ENCODE results near the gene LZTS3.
"Not testable (repeated sequence)": the region's sequence is repeated elsewhere in the genome, so short reads cannot be mapped to it uniquely, and the experiment has no call there.

LZTS3 gene

DNA sequence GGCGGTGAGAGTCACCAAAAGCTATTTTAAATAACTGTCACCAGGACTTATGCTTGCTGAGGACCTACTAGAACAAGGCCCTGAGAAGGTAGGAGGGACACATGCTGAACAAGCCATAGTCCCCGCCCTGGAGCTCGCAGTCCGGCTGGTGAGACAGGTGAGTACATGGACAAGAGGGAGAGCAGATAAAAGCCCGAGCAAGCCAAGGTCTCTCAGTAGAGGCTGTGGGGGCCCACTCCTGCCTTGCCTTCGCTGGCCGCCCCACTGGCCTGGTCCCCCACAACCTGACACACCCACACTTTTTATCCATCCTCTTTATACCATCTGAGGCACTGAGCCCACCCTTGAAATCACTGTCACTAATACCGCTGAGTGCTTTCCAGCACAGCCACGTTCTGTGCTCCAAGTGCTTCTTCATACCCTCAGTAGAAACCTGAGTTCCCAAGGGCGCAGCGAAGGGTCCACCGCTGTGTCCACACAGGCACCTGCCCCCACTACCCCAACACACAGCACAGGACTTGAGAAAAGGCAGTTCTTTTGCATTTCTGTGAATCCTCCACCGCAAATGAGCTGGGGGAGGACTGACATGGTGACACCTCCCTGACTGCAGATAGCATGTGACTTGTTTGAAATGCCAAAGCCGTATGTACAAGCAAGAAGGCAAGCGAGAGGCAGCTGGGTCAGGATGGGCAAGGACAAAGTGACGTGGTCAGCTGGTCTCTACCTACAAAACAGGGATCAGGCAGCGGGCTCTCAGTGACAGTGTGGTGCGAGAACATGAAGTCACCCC, 19.1 kb upstream of the LZTS3 start:
- DNase-seq (ENCODE audit: low read depth in 2 of 2), result no peak

DNA sequence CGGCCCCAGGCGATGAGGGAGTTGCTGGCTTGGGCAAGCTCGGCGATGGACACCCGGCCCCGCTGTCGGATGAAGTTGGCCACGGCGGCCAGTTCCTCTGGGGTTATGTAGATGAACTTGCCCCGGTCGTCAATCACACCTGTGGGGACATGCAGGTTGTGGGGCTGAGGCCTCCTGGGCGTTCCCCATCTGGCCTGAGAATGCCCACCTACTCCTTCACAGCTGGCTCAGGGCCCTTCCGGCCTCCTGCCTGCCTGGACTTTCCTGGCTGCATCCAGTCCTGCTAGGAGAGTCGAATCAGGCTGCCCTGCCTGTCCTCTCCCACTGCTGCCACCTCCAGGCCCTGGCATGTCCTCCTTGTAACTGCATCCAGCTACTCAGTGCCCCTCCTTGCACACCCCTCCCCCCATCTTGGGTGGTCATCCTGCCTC, 17.3 kb upstream of the LZTS3 start:
- no peak for DNase-seq (ENCODE audit: low read depth in 2 of 2)

DNA sequence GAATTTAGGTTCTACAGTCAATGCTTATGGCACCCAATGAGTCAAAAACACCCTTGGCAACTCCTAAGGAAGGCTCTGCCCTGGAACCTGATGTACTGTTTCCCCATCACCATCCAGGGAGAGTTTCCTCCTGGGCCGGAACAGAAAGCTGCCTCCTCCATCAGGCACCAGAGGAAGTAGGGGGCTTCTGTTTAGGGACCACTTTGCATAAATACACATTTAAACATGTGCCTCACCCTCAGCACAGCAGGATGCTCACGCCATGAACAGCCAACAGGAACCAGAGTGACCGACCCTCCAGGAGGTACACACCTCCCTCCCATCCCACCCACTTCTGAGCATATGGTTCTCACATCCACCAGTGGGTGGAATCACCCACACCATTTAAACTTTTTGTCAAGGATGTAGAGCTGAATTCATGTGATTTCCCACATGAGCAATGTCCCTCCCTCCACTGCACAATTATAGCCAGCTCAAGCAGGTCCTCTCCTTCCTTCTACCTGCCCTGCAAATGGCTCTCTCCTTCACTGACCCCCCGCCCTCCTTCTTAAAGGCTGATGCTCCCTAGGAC, 16.3 kb upstream of the LZTS3 start:
- DNase-seq (ENCODE audit: low read depth in 2 of 2), result no peak

DNA sequence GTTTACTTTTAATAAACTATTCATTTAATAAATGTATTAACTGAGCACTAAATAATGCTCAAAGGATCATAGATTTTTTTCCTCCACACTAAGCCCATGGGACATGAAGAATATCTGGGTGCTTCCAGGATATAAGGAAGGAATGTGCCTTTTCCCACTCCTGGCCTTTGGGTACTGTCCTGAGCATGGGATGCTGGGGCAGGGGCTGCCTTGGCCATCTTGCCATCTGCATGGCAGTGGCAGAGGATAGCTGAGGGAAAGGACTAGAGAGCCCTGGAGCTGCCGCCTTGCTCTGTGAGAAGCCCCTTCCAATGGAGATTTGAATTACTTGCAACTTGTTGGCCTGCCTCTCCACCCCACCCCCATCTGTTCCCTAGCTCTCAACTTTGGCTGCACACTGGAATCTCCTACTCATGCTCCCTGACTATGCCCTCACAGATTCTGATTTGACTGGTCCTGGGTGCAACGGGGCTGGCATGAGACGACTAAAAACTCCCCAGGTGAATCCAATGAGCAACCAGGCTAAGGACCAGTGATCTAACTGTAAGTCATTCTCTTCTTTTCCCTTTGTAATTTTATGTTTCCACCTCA, 15.6 kb upstream of the LZTS3 start:
- DNase-seq (ENCODE audit: low read depth in 2 of 2), result no peak

DNA sequence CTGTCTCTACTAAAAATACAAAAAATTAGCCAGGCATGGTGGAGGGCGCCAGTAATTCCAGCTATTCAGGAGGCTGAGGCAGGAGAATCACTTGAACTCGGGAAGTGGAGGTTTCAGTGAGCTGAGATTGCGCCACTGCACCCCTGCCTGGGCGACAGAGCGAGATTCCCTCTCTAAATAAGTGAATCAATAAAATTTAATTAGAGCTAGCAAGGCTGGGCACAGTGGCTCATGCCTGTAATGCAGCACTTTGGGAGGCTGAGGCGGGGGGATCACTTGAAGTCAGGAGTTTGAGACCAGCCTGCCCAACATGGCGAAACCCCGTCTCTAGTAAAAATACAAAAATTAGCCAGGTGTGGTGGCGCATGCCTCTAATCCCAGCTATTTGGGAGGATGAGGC, 14.5 kb upstream of the LZTS3 start:
- not testable (repeated sequence) for DNase-seq (ENCODE audit: low read depth in 2 of 2)

DNA sequence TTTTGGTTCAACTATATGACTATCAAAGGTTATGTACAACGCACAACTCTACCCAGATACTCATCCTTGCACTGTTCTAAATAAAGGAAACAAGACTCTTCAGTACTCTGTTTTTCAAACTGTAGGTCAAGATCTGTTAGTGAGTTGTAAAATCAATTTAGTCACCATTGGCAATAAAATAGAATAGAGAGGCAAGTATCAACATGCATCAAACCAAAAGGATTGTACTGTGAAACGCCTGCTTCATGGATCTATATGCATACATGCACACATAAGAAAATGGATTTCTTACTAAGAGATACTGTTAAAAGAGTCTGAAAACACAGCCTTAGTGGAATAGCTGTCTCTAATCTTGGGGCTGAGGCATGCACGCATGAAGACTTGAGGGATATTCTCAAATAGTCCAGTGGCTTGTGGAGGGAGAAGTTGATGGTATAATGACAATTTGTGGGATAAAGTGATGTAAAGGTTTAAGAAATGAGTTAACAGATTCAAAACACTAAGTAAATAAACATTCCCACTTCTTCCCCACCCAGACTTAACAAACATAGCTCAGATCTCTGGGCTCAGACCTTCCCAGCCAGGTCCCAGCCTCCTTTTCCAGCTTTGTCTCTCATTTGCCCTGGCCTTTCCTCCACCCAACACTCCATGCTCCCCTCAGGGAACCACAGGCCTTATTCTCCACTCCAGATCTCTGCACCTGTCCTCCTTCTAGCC, 10.7 kb upstream of the LZTS3 start:
- DNase-seq (ENCODE audit: low read depth in 2 of 2), result no peak

DNA sequence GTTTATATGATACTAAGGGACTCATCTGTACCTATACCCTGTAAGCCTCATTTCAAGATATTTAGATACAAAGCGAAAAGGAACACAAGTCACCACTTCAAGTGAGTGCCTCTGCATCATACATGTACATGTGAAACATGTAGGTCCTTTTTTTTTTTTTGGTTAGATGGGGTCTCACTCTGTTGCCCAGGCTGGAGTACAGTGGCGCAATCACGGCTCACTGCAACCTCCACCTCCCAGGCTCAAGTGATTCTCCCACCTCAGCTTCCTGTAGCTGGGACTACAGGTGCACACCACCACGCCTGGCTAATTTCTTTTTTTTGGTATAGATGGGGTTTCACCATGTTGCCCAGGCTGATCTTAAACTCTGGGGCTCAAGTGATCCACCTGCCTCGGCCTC, 9.1 kb upstream of the LZTS3 start:
- not testable (repeated sequence) for DNase-seq (ENCODE audit: low read depth in 2 of 2)

DNA sequence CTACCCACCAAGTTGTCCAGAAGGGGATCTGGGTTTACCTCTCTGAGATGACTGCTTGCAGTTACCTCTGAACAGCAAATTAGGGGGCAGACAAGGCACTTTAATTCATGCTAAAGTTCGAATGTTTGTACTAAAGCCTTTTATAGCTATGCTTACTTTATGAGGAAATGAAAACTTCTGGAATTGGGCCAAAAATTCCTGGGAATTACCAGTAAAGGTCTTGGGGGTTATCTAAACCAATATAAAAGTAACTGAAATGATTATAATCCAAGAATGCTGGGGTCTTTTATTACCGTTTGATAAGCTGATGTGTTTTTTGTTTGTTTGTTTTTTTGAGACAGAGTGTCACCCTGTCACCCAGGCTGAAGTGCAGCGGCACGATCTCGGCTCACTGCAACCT, 7.9 kb upstream of the LZTS3 start:
- DNase-seq (ENCODE audit: low read depth in 2 of 2), result no peak

DNA sequence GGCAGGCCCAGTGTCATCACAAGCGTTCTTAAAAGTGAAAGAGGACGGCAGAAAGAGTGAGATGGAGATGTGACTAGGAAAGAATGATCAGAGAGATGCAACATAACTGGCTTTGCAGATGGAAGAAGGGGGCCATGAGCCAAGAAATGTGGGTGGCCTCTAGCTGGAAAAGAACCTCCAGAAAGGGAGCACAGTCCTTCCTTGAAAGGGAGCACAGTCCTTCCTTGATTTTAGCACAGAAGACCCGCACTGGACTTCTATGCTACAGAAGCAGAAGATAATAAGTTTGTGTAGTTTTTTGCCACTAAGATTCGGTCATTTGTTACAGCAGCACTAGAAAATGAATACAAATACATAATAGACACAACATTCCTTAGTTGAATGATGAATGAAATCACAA, 7.0 kb upstream of the LZTS3 start:
- DNase-seq (ENCODE audit: low read depth in 2 of 2), result no peak

DNA sequence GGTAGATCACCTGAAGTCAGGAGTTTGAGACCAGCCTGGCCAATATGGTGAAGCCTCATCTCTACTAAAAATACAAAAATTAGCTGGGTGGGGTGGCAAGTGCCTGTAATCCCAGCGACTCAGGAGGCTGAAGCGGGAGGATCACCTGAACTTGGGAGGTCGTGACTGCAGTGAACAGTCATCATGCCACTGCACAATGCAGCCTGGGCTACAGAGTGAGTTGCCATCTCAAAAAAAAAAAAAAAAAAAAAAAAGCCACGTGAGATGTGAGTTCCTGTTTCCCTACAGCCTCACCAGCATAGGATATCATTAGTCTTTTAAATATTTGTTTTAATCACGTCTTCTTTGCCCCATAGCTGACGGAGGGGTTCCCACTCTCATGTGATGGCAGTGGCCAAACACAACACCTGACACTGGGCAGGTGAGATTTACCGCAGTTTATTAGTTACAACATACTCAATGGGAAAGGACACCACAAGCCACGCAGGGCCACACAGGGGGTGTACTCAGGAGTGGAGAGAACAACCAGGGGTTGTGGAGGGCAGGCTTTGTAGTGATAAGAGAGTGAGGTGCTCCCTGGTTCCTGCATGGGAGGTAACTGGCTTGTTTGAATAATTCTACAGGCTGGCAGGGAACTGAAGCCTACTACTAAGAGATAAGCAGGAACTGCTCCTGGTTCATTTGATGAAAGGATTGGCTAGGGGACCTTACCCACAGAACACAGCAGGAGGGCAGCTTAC, 4.6 kb upstream of the LZTS3 start:
- no peak for DNase-seq (ENCODE audit: low read depth in 2 of 2)

DNA sequence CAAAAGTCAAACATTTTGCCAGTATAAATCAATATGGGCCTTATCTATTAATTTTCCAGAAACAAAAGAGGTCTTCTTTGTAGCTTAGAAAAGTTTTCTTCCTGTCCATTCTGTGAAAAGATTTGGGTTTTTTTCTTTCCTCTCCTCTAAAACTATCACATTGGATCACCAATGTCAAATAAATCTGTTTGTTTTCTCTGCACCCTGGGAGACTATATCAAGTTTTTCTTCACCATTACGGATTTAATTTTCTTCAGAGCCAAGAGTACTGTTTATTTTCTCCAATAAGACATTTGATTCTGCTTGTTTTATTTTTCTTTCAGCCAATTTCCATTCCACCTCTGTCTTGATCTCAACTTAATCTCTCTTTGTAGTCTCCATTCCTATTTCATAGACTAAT, 1.9 kb upstream of the LZTS3 start:
- DNase-seq (ENCODE audit: low read depth in 2 of 2), result no peak

DNA sequence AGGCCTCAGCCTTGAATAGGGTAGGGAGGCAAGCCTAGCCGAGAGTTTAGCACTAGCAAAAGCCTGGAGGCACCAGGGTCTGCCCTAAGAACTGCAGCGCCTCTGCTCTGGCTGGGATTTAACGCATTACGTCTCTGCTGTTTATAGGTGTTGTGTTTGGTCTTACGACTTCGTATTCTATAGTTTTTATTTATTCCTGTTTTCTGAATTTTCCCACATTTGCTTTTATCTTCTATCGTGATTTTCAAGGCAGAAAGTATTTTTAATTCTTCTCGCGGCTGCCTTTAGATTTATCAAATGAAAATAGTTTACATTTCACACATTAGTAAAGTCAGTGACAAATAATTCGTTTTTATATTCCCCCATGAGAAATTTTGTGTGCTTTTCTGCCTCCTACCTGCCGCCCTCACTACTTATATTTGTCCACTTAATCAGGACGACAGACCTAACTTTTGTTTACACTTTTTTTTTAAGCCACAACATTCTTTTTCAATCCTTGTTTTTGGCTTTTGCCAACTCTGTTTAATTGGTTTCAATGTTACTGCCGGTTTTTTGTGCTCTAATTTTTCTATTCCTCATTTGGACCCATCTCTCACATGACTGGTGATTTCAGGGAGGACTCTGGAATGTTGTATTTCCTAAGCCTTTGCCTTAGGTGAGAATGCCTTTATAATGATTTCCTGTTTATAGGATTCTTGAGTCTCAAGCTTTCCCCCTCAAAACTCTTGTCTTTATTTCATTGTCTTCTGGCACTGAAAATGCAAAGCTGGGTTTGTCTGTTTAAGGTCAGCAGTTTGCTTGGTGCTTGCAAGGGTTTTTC, 1.3 kb upstream of the LZTS3 start:
- DNase-seq (ENCODE audit: low read depth in 2 of 2), result no peak

DNA sequence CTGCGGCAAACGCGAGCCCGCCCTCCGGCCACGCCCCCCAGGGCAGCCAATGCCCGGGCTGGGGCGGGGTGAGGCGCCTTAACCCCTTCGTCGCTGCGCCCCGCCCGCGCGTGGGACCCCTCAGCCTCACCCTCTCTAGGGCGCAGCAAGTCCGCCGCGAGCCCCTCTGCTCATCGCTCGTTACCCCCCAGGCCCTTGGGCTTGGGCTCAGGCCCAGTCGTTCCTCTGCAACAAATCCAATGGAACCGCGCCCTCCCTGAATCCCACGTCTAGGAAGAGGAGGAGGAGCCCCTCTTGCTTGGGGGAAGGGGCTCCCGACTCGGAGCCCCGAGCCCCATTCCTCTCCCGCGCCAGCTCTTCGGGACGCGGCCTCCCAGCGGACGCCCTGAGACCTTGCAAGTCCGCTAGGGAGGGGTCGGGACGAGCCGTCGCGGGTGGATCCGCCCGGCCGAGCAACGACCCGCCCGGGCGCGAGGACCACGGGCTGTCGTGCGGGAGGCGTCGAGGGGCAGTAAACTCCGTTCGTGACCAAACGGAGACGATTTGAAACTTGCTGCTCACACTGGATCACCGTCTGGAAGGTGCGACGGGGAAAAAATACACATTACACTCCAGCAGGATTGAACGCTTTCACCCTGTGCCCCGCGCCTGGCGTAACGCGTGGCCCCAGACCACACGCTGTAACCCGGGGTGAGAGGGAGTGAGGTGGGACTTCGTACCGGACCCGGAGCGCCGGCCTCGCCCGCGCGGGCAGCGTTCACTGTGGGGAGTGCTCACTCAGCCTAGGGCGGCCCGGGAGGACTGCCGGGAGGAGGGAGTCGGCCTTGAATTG, 477 bp upstream of the LZTS3 start:
- DNase-seq (ENCODE audit: low read depth in 2 of 2), result peak; percentile 90 to 93

DNA sequence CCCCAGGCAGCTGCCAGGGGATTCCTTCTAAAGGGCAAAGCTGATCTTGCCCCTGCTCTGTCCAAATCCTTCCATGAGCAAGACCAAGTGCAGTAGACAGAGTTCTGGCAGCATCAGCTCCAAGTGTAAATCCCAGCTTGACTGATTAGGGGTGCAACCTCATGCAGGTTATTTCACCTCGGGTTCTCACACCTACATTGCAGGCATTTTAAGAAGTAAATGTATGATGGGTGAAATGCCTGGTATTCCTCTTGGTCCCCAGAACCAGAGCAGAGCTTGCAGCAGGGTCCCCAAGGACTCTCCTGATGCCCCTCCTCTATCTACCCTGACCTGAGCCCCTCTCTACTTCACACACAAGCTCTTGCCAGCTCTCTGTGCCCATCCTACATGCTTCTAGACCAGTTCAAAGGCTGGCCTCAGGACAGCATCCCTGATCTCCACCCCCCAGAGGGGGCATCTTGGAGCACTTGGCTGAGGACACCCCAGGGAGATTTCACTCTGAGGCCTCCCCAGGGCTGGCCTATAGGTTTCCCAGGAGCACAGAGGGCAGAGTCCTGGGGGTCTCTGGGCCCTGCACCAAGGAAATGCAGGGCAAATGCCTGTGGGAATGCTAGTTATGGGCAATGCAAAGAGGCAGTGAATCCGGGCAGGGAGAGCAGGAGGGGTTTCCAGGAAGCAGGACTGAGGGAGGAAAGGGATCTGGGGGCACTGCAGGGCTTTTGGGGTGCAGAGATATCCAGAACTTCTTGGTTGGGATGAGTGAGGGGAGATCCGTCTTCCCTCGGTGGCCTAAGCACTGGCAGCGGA, 1.0 kb downstream of the LZTS3 start:
- DNase-seq (ENCODE audit: low read depth in 2 of 2), result no peak

DNA sequence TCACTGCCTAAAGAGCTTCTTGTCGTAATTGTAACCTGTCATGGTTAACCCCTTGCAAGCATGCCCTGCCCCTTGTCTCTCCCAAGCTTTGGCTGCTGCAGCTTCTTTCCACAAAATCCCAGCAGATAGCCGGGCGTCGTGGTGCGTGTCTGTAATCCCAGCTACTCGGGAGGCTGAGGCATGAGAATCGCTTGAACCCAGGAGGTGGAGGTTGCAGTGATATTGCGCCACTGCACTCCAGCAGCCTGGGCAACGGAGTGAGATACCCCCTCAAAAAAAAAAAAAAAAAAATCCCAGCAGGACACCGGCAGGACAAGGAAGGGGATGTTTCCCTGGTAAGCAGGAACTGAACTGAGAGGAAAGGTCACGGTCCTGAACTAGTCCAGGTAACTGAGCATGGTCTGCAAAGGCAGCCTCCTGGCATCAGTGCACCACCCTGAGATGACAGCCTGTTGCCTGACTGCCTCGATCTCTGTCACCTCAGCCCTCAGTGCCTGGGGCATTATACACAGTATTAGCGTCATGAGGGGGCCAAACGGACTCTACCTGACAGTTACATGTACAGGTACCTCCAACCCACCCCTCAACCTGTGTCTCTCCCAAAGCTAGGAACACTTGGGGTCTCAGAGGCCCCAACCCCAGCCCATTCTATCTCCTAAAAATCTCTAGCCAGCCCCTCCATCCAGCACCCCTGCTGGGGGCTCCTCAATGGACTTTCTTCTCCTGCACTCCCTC, 1.8 kb downstream of the LZTS3 start:
- DNase-seq (ENCODE audit: low read depth in 2 of 2), result no peak

DNA sequence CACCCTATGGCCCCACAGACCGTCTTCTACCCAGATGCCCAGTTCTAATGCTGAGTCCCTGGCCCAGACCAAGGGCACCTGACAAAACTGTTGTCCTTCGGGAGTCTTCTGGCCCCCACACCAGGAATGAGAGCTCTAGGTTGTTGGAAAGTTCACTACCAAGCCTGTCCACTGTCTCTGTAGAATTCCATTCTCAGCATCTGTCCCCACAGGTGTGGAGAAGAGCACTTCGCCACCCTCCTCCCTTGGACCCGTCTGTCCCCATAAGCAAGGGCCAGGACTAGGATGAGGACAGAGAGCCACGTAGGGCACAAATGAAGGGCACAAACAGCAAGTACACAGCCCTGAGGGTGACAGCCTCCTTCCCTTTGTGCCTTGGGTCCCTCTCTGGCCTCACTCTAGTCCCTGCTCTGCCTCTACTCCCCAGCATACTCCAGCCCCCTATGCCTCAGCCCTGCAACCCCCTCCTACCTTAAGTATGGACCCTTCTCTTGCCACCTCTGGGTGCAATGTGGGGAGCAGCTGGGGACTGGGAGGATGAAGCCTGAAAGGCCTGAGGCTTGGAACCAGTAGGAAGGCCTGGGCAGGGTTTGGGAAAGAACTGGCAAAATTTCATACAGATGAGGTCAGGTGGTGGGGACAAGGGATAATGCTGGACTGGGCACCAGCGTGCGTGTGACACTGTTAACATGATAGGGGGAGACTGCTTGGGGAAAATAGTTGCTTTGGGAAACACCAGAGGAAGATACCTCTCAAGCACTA, 4.3 kb downstream of the LZTS3 start:
- no peak for DNase-seq (ENCODE audit: low read depth in 2 of 2)

DNA sequence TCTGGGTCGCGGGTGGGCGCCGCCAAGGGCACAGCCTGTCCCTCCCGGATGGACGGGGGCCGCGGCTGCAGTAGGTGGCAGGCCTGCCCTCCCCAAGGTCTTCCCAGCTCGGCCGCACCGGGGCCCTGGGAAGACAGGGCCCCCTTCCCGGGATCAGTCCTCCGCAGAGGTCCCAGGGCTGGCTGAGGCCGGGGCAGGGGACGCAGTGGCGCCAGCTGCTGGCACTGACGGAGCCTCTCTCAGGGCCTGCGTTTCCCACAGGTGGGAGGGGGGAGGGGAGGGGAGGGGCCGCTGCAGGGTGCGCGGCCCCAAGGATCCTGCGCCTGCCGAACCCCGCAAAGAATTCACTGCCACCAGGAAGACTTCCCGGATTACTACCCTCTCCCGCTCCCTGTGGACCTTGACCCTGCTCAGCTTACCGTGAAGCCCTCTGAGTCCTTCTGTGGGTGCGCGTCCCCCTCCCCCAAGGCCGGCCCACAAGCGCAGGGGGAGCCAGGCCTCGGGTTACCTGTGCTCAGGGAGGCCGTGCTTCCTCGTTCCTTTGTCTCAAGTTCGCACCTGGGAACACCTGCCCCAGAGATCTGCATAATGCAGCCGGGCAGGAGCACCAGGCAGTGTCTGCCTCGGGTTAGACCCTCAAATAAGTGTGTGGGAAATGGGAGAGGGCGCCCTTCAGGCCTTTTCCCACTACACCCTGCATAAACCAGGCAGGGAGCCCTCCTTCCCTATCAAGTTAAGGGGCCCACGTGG, 5.1 kb downstream of the LZTS3 start:
- DNase-seq (ENCODE audit: low read depth in 2 of 2), result no peak
